HUDEP-2 (cell line): ENCODE data around the gene EFTUD2.

Experiments used
- DNase-seq, 76 experiments: peaks; one replicate each; lab custom pipeline; 2025; ENCODE audit not compliant: unreplicated experiment in 76 of 76; lab: John Stamatoyannopoulos, UW

EFTUD2 gene

DNA sequence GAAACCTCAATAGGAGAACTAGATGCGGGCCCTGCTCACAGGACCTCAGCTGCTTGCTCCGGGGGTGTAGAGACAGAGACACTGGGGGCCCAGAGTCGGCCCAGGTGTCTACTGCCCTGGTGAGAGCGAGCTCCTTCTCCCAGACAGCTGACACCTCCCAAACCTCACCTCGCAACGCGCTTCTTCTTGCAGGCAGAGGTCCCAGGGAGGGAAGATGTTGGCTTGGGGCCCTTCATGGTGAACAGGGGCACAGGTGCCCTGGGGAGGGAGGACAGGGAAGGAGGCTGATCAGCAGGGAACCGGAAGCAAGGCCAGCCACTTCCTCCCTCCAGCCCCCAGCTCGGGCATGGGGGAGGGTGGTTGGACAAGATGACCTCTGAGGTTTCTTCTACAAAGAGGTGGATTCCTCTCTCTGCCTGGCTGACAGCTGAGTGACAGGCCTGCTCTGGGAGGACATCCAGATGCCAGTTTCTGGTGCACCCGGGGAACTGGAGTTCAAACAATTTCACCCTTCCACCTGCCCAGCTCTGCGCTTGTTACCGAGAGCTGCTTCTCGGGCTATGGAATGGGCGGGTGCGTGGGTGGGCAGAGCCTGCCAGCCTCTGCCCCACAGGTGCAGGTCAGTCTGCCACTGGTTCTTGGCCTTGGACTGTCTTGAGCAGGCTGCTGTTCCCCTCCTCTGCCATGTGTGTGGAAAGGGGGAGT lies 27.7 kb upstream of the EFTUD2 start:
- DNase-seq: no peak

DNA sequence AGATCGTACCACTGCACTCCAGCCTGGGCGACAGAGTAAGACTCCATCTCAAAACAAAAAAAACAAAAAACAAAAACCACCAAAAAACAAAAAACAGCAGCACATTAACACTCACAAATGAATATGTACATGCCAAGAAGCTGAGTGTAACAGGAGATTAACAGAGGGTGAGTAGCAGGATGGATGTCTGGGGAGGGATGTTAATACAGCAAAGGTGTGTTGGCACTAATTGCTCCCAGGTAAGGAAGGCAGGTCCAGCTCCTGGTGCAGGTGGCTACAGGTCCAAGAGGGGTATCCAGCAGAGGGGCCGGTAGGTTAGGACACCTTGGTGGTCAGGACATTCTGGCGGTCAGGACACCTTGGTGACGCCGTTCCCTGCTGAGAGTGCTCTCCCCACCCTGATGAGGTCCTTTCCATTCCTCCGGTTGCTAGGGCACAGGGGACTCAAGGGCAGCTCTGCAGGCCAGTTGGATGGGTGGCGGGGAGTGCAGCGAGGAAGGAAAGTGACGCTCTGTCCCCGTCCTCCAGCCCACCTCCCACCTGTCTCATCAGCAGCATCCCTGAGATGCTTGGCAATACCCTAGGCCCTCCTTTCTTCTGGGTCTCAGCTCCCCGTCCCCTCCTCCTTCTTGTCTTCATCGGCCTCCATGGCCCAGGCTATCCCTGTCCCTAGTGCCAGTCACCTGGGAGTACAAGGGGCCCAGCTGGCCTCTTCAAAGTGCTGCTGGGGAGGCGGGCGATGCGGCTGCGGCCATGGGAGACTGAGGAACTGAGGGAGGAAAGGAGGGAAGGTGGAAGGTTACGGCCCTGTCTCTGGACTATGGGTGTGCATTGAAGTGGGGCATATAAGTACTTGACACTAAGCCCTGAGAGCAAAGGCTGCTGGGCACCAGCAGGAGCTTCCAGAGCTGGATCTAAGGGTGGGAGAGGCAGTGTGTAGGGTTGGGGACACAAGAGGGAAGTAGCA lies 26.8 kb upstream of the EFTUD2 start:
- DNase-seq: no peak

DNA sequence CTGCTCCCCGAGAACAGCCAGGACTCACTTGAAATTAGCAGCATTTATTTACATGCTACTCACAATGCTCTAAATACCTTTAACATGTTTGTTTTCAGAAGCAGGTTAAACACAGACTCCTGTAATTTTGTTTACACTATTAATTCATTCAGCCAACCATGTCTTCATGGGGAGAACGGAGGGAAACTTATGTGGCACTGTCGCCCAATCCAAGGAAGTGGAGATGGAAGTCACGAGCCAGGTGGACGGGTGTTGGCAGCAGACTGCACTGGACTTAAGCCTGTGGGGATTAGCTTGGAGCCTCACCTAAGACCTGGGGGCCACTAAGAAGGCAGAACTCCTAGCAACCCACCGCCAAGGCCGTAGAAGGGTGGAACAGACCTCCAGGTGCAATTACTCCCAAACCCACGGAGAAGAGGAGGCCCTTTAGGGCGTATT lies 24.9 kb upstream of the EFTUD2 start:
- no peak for DNase-seq

DNA sequence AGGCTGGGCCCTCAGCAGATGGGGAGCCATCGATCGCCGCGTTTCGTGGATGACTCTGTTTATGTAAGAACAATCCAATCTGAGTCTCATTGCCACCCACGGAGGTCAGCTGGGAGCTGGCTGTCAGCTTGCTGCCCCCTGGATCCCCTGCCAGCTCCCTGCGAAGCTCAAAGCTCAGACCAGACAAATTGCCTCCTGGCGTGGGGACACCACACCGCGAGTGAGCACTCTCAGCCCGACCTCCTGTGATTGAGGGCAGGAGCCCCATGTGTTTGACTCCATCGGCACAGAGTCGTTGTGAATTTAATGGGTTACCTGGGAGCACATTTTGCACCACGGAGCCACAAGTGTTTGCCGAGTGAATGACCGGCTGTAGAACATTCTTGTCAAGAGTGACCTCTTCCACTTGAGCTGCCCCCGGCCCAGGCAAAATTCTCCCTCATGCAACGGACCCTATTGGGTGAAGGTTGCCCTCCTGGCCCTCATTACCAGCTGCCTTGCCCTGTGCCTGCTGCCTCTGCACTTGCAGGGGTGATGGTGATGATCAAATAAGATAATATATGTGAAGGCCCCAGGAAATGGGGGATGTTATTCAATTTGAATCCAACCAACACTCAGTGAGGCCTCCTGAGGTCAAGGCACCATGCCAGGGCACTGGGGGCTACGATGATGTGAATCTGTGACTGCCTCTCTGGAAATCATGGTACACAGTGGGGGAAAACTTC lies 23.7 kb upstream of the EFTUD2 start:
- DNase-seq: no peak

DNA sequence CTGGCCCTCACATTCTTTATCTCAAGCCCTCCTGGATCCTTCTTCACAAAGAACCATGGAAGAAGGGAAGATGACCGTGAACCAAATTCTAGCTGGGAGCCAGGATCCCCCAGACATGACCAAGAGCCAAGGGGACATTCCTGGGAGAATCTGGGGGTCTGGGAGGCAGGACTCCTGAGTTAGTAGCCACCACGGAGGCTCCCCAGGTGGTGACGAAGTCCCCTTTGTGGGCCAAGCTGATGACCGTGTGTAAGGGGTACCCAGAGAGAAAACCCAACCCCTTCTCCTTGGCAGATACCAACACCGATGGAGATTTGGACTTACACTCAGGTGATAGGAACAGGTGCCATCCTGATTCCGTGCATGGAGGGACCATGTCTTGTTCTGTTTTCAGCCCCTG lies 22.9 kb upstream of the EFTUD2 start:
- no peak for DNase-seq

- no peak for DNase-seq
Measured at GRCh38 chr17:44921122-44921882, 22.1 kb upstream of the EFTUD2 start.

- no peak for DNase-seq
Measured at GRCh38 chr17:44920565-44920940, 21.3 kb upstream of the EFTUD2 start.

- DNase-seq: peak in 68 of 76 experiments; percentile 8 to 80 (median 56)
Measured at GRCh38 chr17:44919885-44920564, 20.8 kb upstream of the EFTUD2 start.

GRCh38 chr17:44919411-44919810 lies 20.2 kb upstream of the EFTUD2 start:
- no peak for DNase-seq

DNA sequence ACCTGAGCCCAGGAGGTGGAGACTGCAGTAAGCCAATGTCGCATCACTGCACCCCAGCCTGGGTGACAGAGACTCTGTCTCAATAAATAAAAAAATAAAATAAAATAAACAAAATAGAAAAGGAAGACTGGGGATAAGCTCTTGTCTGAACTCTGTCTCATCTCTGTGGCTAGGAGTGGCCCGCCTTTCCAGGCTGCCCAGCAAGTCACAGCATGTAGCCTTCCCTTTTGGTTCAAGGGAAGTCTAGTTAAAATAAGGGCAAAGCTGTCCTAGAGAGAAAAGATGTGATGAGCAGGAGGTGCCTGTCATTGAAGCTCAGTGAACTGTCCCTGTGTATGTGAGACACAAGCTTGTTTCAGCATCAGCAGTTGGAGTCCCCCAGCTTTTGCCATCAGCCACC lies 18.8 kb upstream of the EFTUD2 start:
- DNase-seq: no peak

- no peak for DNase-seq
Measured at GRCh38 chr17:44917456-44917855, 18.2 kb upstream of the EFTUD2 start.

GRCh38 chr17:44916781-44917241 lies 17.6 kb upstream of the EFTUD2 start:
- no peak for DNase-seq

GRCh38 chr17:44915862-44916780 lies 16.9 kb upstream of the EFTUD2 start:
- no peak for DNase-seq

DNA sequence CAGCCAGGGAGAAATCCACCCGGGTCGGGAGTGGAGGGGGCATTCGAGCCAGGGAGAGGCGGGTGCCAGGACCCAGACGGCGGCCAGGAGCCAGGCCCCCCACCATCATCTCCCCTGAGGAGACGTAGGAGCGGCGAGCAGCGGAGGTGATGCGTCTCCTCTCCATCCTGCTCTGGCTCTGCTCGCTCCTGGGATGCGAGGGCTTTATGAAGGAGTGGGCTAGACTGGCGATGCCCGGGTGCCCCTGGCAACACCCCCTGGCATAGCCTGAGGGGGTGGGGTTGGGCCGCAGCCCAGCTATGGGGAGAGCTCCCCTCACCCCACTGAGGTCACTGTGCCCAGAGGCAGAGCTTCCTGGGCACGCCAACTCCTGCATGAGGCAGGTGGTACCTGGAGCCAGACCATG lies 16.1 kb upstream of the EFTUD2 start, which contains the start of gene GFAP:
Gene GFAP, minus strand, starts transcription at position 180 of the 406 bp plus-strand sequence. Its CDS starts 14 bp downstream, at position 166.
- DNase-seq: no peak

GRCh38 chr17:44914698-44915271 lies 15.5 kb upstream of the EFTUD2 start:
- no peak for DNase-seq

- no peak for DNase-seq
Measured at GRCh38 chr17:44914148-44914547, 14.9 kb upstream of the EFTUD2 start.

- DNase-seq: no peak
Measured at GRCh38 chr17:44913676-44914075, 14.4 kb upstream of the EFTUD2 start.
